ENCODE data around the gene SYK. TPM values are rescaled to one million over a fixed set of nuclear protein-coding genes. Genes with fewer than 3 reads are reported as not detected.

Gene SYK
- total RNA-seq, 1 donor from 2014 or later = 15.0 TPM

GRCh38 chr9:90770927-90771326, 30.7 kb upstream of the SYK start:
- no peaks in the 10 kb centered on the region for H3K27me3 ChIP-seq (ENCODE audit: control insufficient read depth, insufficient read depth, low read length)
- DNase-seq (ENCODE audit: low read depth) = no peak
- H3K36me3 ChIP-seq (ENCODE audit: control insufficient read depth, insufficient read depth, low read length) = no peaks in the 10 kb centered on the region
- no peak for TF ChIP-seq CTCF (IDR thresholded peaks at IDR 0.05; ENCODE audit: insufficient read depth, low read length, poor library complexity, severe bottlenecking)
- no peak overlapping the region for H3K4me3 ChIP-seq (ENCODE audit: low read depth, low read length)

- H3K27me3 ChIP-seq (ENCODE audit: control insufficient read depth, insufficient read depth, low read length) = no peaks in the 10 kb centered on the region
- H3K36me3 ChIP-seq (ENCODE audit: control insufficient read depth, insufficient read depth, low read length) = no peaks in the 10 kb centered on the region
- DNase-seq (ENCODE audit: low read depth) = no peak
- TF ChIP-seq CTCF (IDR thresholded peaks at IDR 0.05; ENCODE audit: insufficient read depth, low read length, poor library complexity, severe bottlenecking) = no peak
- no peak overlapping the region for H3K4me3 ChIP-seq (ENCODE audit: low read depth, low read length)
Measured at GRCh38 chr9:90772386-90772785, 29.2 kb upstream of the SYK start.

GRCh38 chr9:90773617-90774016, 28.0 kb upstream of the SYK start:
- Histone ChIP-seq H3K36me3 (ENCODE audit: control insufficient read depth, insufficient read depth, low read length) (no peaks in the 10 kb centered on the region), H3K4me3 (ENCODE audit: low read depth, low read length) (no peak overlapping the region), H3K27me3 (ENCODE audit: control insufficient read depth, insufficient read depth, low read length) (no peaks in the 10 kb centered on the region)
- DNase-seq (ENCODE audit: low read depth) = no peak
- peak; percentile 58 for TF ChIP-seq CTCF (IDR thresholded peaks at IDR 0.05; ENCODE audit: insufficient read depth, low read length, poor library complexity, severe bottlenecking)

- DNase-seq (ENCODE audit: low read depth) = no peak
- no peaks in the 10 kb centered on the region for H3K36me3 ChIP-seq (ENCODE audit: control insufficient read depth, insufficient read depth, low read length)
- no peaks in the 10 kb centered on the region for H3K27me3 ChIP-seq (ENCODE audit: control insufficient read depth, insufficient read depth, low read length)
- H3K4me3 ChIP-seq (ENCODE audit: low read depth, low read length) = no peak overlapping the region
- TF ChIP-seq CTCF (IDR thresholded peaks at IDR 0.05; ENCODE audit: insufficient read depth, low read length, poor library complexity, severe bottlenecking) = no peak
Measured at GRCh38 chr9:90774071-90774470, 27.5 kb upstream of the SYK start.

GRCh38 chr9:90774682-90775081, 26.9 kb upstream of the SYK start:
- Histone ChIP-seq H3K27me3 (ENCODE audit: control insufficient read depth, insufficient read depth, low read length) (no peaks in the 10 kb centered on the region), H3K36me3 (ENCODE audit: control insufficient read depth, insufficient read depth, low read length) (no peaks in the 10 kb centered on the region), H3K4me3 (ENCODE audit: low read depth, low read length) (no peak overlapping the region)
- no peak for TF ChIP-seq CTCF (IDR thresholded peaks at IDR 0.05; ENCODE audit: insufficient read depth, low read length, poor library complexity, severe bottlenecking)
- no peak for DNase-seq (ENCODE audit: low read depth)

- H3K4me3 ChIP-seq (ENCODE audit: low read depth, low read length) = no peak overlapping the region
- DNase-seq (ENCODE audit: low read depth) = no peak
- TF ChIP-seq CTCF (IDR thresholded peaks at IDR 0.05; ENCODE audit: insufficient read depth, low read length, poor library complexity, severe bottlenecking) = no peak
- H3K36me3 ChIP-seq (ENCODE audit: control insufficient read depth, insufficient read depth, low read length) = no peaks in the 10 kb centered on the region
- no peaks in the 10 kb centered on the region for H3K27me3 ChIP-seq (ENCODE audit: control insufficient read depth, insufficient read depth, low read length)
Measured at GRCh38 chr9:90775657-90776056, 26.0 kb upstream of the SYK start.

Data from kidney epithelial cell (primary cell).